GM12872 (cell line): Measurements from ENCODE around the gene CFDP1.

Experiments
- CTCF ChIP-seq: IDR thresholded peaks from 3 replicates; pipeline ENCODE4 v1.5.1; 2011; ENCODE audit warnings: low read depth, mild to moderate bottlenecking, low read length, moderate library complexity; ENCODE audit not compliant: insufficient read depth

The CFDP1 gene

GRCh38 chr16:75476817-75477216 is 43.5 kb upstream of the CFDP1 start:
- no peak for TF ChIP-seq CTCF

GRCh38 chr16:75475420-75475847 is 42.1 kb upstream of the CFDP1 start:
- no peak for TF ChIP-seq CTCF

GRCh38 chr16:75472908-75473877 is 39.9 kb upstream of the CFDP1 start:
- TF ChIP-seq CTCF, result no peak

GRCh38 chr16:75471723-75472633 is 38.7 kb upstream of the CFDP1 start:
- TF ChIP-seq CTCF, result peak; percentile 83

GRCh38 chr16:75466760-75467159 is 33.5 kb upstream of the CFDP1 start:
- no peak for TF ChIP-seq CTCF

GRCh38 chr16:75464122-75464918 is 31.0 kb upstream of the CFDP1 start, which contains the start of gene TMEM170A:
TSS of gene TMEM170A (minus strand) at chr16:75464689. CDS start at chr16:75464600, 89 bp downstream.
- TF ChIP-seq CTCF, result peak; percentile 100
